ENCODE results near the gene DUSP14. TPM values are rescaled to one million over a fixed set of nuclear protein-coding genes. Genes with fewer than 3 reads are reported as not detected.

DUSP14 gene, protein sequence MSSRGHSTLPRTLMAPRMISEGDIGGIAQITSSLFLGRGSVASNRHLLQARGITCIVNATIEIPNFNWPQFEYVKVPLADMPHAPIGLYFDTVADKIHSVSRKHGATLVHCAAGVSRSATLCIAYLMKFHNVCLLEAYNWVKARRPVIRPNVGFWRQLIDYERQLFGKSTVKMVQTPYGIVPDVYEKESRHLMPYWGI
- 50.6 and 72.0 TPM in 2 replicates for total RNA-seq

DNA sequence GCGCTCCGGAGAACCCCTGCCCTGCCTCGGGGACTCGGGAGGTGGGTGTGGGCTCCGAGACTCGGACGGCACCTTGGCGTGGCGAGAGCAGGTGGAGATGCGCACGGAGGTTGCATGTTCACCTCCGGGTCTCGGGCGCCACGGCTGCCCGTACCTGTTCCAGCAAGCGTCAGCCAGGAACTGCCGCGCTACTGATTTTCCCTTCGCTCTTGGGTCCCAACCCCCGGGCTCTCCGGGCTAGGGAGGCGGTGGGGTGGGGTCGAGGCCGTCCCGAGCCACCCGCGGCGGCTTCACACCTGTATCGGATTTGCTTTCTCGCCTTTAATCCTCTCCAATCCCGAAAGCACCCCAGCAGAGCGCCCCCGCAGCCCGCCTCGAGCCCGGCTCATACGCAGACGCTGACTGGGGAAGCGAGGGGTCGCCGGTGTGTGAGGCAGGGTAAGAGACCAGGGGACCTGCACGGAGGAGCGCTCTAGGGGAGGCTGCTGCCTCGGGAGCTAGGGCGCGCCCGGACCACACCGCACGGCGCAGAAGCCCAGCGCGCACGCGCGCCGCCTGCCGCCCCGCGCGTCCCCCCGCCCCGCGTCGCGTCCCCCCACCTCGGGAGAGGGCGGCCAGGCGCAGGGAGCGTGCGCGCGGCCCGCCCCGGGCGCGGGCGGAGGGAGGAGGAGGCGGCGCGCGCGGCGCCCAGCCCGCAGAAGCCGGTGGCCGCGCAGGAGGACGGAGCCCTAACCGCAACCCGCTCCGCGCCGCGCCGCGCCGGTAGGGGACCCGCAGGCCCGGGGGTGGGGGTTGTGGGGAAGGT lies at the start of gene DUSP14:
TSS of gene DUSP14 (plus strand) at position 695 of the 805 bp plus-strand sequence. CDS start 22,382 bp downstream, outside the sequence.

Other genes starting within 250 kb of the DUSP14 start
- not detected in 2 replicates for gene C17orf78, start 113.9 kb upstream of the DUSP14 start, total RNA-seq
- 86.2 and 93.2 TPM in 2 replicates for gene ACACA, start 83.1 kb upstream of the DUSP14 start, total RNA-seq
- 18.0 and 26.7 TPM in 2 replicates for gene TADA2A, start 83.0 kb upstream of the DUSP14 start, total RNA-seq
- 14.9 and 18.9 TPM in 2 replicates for gene SYNRG, start 119.5 kb downstream of the DUSP14 start, total RNA-seq
- gene DDX52, start 153.6 kb downstream of the DUSP14 start, total RNA-seq: 21.2 and 21.4 TPM in 2 replicates